ENCODE results near the gene CHRND.

DNA sequence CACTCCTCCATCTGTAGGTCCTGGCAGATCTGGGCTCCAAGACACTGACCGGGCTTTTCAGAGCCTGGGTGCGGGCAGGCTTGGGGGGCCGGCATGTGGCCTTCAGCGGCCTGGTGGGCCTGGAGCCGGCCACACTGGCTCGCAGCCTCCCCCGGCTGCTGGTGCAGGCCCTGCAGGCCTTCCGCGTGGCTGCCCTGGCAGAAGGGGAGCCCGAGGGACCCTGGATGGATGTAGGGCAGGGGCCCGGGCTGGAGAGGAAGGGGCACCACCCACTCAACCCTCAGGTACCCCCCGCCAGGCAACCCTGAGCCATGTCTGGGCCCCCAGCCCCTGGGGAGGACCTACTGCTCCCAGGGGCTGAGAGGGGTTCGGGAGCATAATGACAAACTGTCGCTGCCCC is 761 bp upstream of the CHRND start:
- TF ChIP-seq, protein P1, sequence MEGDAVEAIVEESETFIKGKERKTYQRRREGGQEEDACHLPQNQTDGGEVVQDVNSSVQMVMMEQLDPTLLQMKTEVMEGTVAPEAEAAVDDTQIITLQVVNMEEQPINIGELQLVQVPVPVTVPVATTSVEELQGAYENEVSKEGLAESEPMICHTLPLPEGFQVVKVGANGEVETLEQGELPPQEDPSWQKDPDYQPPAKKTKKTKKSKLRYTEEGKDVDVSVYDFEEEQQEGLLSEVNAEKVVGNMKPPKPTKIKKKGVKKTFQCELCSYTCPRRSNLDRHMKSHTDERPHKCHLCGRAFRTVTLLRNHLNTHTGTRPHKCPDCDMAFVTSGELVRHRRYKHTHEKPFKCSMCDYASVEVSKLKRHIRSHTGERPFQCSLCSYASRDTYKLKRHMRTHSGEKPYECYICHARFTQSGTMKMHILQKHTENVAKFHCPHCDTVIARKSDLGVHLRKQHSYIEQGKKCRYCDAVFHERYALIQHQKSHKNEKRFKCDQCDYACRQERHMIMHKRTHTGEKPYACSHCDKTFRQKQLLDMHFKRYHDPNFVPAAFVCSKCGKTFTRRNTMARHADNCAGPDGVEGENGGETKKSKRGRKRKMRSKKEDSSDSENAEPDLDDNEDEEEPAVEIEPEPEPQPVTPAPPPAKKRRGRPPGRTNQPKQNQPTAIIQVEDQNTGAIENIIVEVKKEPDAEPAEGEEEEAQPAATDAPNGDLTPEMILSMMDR (IDR thresholded peaks at IDR 0.05) = no peak
- TF ChIP-seq EZH2 (IDR thresholded peaks at IDR 0.05; ENCODE audit: borderline replicate concordance, insufficient read depth, low read depth, low read length, poor library complexity, severe bottlenecking) = no peak
